Ovary (tissue), 3 donors: ENCODE data around the gene GALR1.

Experiments used
- CTCF ChIP-seq, 3 donors: fragments of 450-650 bp in 2 of 3; fragments of 200-600 bp in 1 of 3; IDR thresholded peaks; one replicate each; pipeline versions ENCODE4 v1.5.1 to v1.8.0; 2016 to 2022; ENCODE audit warnings: antibody characterized with exemption in 3 of 3, mild to moderate bottlenecking in 1 of 3
- EP300 ChIP-seq: sonication (generic); formaldehyde crosslinking; IDR thresholded peaks from one replicate; pipeline ENCODE4 v1.6.1; 2017; ENCODE audit warnings: antibody characterized with exemption
- POLR2A ChIP-seq: fragments of 450-650 bp; IDR thresholded peaks from one replicate; pipeline ENCODE4 v1.6.1; 2017; ENCODE audit warnings: antibody characterized with exemption, mild to moderate bottlenecking, moderate library complexity
- donor health status: DM: no; HTN: no; CAD: no.

DNA sequence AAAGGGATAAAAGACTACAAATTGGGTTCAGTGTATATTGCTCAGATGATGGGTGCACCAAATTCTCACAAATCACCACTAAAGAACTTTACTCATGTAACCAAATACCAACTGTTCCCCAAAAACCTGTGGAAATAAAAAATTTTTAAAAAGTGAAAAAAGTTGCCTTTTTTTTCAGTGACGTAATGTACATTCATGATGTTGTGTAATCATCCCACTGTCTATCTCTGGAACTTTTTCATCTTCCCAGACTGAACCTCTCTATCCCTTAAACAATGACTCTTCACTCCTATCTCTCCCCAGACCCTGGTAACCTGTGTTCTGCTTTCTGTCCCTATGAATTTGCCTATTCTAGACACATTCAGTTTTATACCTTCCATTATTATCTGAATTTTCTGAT, 19.0 kb upstream of the GALR1 start:
- TF ChIP-seq POLR2A, result no peak
- TF ChIP-seq CTCF (IDR thresholded peaks at IDR 0.05), result no peak
- TF ChIP-seq EP300, result no peak
